GM21723 (cell line): ENCODE measurements around the gene ARL16.
A peak's percentile ranks its signal among the peaks of the same experiment; 100 is the strongest.

ENCODE experiments used
- ATAC-seq: cut with Tn5 transposase; IDR thresholded peaks from one replicate; pipeline ENCODE4 v1.9.1; 2021; ENCODE audit warnings: mild to moderate bottlenecking, moderate library complexity; ENCODE audit not compliant: unreplicated experiment

Gene ARL16

GRCh38 chr17:81673561-81674258 lies 9.9 kb downstream of the ARL16 start:
- ATAC-seq = no peak

- no peak for ATAC-seq
Observed at GRCh38 chr17:81672954-81673353, 10.6 kb downstream of the ARL16 start.

- ATAC-seq = no peak
Observed at GRCh38 chr17:81672504-81672903, 11.1 kb downstream of the ARL16 start.

- ATAC-seq = no peak
Observed at GRCh38 chr17:81667754-81668153, 15.8 kb downstream of the ARL16 start.

GRCh38 chr17:81666342-81667191 lies 17.0 kb downstream of the ARL16 start, which contains the start of the genes CCDC137 and OXLD1:
TSS of gene CCDC137 (plus strand) at chr17:81666737. CDS start at chr17:81666767, 30 bp downstream.
TSS of gene OXLD1 (minus strand) at chr17:81666605. CDS start at chr17:81666577, 28 bp downstream.
- ATAC-seq = peak; percentile 86

GRCh38 chr17:81666092-81666341 lies 17.6 kb downstream of the ARL16 start:
- ATAC-seq = no peak

- peak; percentile 17 for ATAC-seq
Observed at GRCh38 chr17:81665205-81666091, 18.1 kb downstream of the ARL16 start.

- no peak for ATAC-seq
Observed at GRCh38 chr17:81664051-81664470, 19.5 kb downstream of the ARL16 start.

- no peak for ATAC-seq
Observed at GRCh38 chr17:81662002-81662401, 21.6 kb downstream of the ARL16 start.

- ATAC-seq = no peak
Observed at GRCh38 chr17:81660441-81660840, 23.2 kb downstream of the ARL16 start.

- ATAC-seq = no peak
Observed at GRCh38 chr17:81659038-81659437, 24.6 kb downstream of the ARL16 start.

- no peak for ATAC-seq
Observed at GRCh38 chr17:81656835-81657234, 26.8 kb downstream of the ARL16 start.

- no peak for ATAC-seq
Observed at GRCh38 chr17:81656118-81656743, 27.4 kb downstream of the ARL16 start, which contains the start of gene PDE6G. TSS of gene PDE6G (minus strand) at chr17:81656542. CDS start at chr17:81653305, 3,237 bp downstream.

- no peak for ATAC-seq
Observed at GRCh38 chr17:81655378-81656117, 28.0 kb downstream of the ARL16 start.

GRCh38 chr17:81652906-81653771 lies 30.5 kb downstream of the ARL16 start:
- ATAC-seq = no peak

GRCh38 chr17:81651692-81652091 lies 31.9 kb downstream of the ARL16 start:
- no peak for ATAC-seq

- ATAC-seq = no peak
Observed at GRCh38 chr17:81650951-81651350, 32.6 kb downstream of the ARL16 start.

- no peak for ATAC-seq
Observed at GRCh38 chr17:81648707-81649085, 34.9 kb downstream of the ARL16 start.
